Left lung (tissue), 10 donors: ENCODE data around the gene TMEM119. TPM values are rescaled to one million over a fixed set of nuclear protein-coding genes. Genes with fewer than 3 reads are reported as not detected.

ENCODE experiments used
- ATAC-seq: fragments of 200-7000 bp; cut with Tn5 transposase; one replicate; pipeline ENCODE4 v1.9.1; 2020; ENCODE audit warnings: moderate library complexity
- DNase-seq, 4 donors: peaks; one replicate each; pipeline ENCODE4 v3.0.0-alpha.2; 2013 to 2020
- H3K27ac ChIP-seq, 2 donors: fragments of 200-600 bp; sonication (generic) in 1 of 2; one replicate each; pipeline versions ENCODE4 v1.5.0 to v1.8.0; 2020 to 2021
- H3K27me3 ChIP-seq, 2 donors: fragments of 200-600 bp; sonication (generic) in 1 of 2; one replicate each; pipeline versions ENCODE4 v1.5.0 to v1.8.0; 2020 to 2021
- H3K36me3 ChIP-seq, 2 donors: fragments of 200-600 bp; sonication (generic) in 1 of 2; one replicate each; pipeline versions ENCODE4 v1.5.0 to v1.8.0; 2020 to 2021
- H3K4me1 ChIP-seq, 2 donors: fragments of 200-600 bp; one replicate each; pipeline ENCODE4 v1.8.0; 2021
- H3K4me3 ChIP-seq, 2 donors: fragments of 200-600 bp; sonication (generic) in 1 of 2; one replicate each; pipeline versions ENCODE4 v1.5.0 to v1.8.0; 2020 to 2021; ENCODE audit warnings: mild to moderate bottlenecking in 1 of 2
- H3K9me3 ChIP-seq, 2 donors: fragments of 200-600 bp; sonication (generic) in 1 of 2; one replicate each; pipeline versions ENCODE4 v1.5.0 to v1.8.0; 2020 to 2021
- intact Hi-C, 2 donors: fragments of 100-400 bp; cut with DNase I; formaldehyde crosslinking; loops; one replicate each; pipeline versions ENCODE4 v1.11.2 to v1.14.2; 2022
- polyA plus RNA-seq, 6 donors: library from polyadenylated mRNA; unstranded; fragments of 120-200 nt; gene quantifications; one replicate each; pipeline ENCODE4 v1.2.1, GENCODE V29; 2013; ENCODE audit not compliant: insufficient read length in 6 of 6
- total RNA-seq, 2 donors: library from RNA; stranded (reverse); fragmentation: NEBNext Ultra II Directional; extraction: Animal tissue kit (Norgen Biotek cat#: 25700); gene quantifications; one replicate each; pipeline ENCODE4 v1.2.1, GENCODE V29; 2021
- TF ChIP-seq, protein P1 (sequence below), 2 donors: fragments of 200-600 bp; sonication (generic) in 1 of 2; IDR thresholded peaks; one replicate each; pipeline versions ENCODE4 v1.5.0 to v1.8.0; 2021; ENCODE audit warnings: antibody characterized with exemption in 2 of 2
- donor health status: DM: no; HTN: yes; CAD: no.
- donor health status: DM: no; HTN: no; CAD: no.

The TMEM119 gene
- total and polyA plus RNA-seq, 8 donors: 34.0 to 90.9 (median 45.9) TPM

DNA sequence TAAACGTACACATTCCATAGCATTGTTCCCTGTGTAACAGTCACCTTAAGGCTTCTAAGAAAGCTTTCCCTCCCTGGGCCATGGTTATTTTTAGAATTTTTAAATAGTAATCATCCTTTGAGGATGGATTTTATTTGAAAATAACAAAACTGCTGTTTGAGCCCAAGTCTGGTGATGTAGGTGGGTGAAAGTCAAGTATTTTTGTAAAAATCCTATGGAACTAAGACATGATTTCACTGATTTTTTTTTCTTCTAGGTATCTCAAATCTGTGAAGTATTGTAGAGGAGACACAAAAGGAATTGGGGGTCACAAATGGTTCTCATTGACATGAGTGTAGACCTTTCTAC, 34.1 kb downstream of the TMEM119 start:
- Histone ChIP-seq H3K27me3 (no peaks in the 10 kb centered on the region), H3K9me3 (no peaks in the 10 kb centered on the region), H3K36me3 (peaks cover 4 to 48% of the 10 kb centered on the region in 2 donors), H3K4me1 (peaks cover 34 to 71% of the 10 kb centered on the region in 2 donors), H3K4me3 (peak overlapping the region in 1 of 2 donors; percentile 98), H3K27ac (peak overlapping the region; percentile 91 to 92)
- intact Hi-C loops: no loop called here
- TF ChIP-seq, protein P1, sequence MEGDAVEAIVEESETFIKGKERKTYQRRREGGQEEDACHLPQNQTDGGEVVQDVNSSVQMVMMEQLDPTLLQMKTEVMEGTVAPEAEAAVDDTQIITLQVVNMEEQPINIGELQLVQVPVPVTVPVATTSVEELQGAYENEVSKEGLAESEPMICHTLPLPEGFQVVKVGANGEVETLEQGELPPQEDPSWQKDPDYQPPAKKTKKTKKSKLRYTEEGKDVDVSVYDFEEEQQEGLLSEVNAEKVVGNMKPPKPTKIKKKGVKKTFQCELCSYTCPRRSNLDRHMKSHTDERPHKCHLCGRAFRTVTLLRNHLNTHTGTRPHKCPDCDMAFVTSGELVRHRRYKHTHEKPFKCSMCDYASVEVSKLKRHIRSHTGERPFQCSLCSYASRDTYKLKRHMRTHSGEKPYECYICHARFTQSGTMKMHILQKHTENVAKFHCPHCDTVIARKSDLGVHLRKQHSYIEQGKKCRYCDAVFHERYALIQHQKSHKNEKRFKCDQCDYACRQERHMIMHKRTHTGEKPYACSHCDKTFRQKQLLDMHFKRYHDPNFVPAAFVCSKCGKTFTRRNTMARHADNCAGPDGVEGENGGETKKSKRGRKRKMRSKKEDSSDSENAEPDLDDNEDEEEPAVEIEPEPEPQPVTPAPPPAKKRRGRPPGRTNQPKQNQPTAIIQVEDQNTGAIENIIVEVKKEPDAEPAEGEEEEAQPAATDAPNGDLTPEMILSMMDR (IDR thresholded peaks at IDR 0.05): no peak
- ATAC-seq (no peak), DNase-seq (no peak)

GRCh38 chr12:108563136-108563803, 34.6 kb downstream of the TMEM119 start:
- no peaks in the 10 kb centered on the region for H3K9me3 ChIP-seq
- H3K27ac ChIP-seq: peak overlapping the region; percentile 91 to 92
- TF ChIP-seq, protein P1 (IDR thresholded peaks at IDR 0.05): peak; percentile 78 to 81
- peaks cover 4 to 43% of the 10 kb centered on the region in 2 donors for H3K36me3 ChIP-seq
- DNase-seq (peak; percentile 56 to 90 (median 88)), ATAC-seq (peak; percentile 56)
- H3K4me1 ChIP-seq: peaks cover 32 to 71% of the 10 kb centered on the region in 2 donors
- no peaks in the 10 kb centered on the region for H3K27me3 ChIP-seq
- peak overlapping the region; percentile 71 to 98 for H3K4me3 ChIP-seq
- intact Hi-C loops: no loop called here

- no peaks in the 10 kb centered on the region for H3K9me3 ChIP-seq
- H3K27me3 ChIP-seq: no peaks in the 10 kb centered on the region
- peaks cover 0 to 38% of the 10 kb centered on the region in 2 donors for H3K36me3 ChIP-seq
- peak within 1 kb of the TSS; percentile 91 to 92 for H3K27ac ChIP-seq
- DNase-seq (peak; percentile 98 to 100 (median 98)), ATAC-seq (peak; percentile 84)
- TF ChIP-seq, protein P1 (IDR thresholded peaks at IDR 0.05): no peak
- H3K4me3 ChIP-seq: peak within 1 kb of the TSS; percentile 71 to 98
- intact Hi-C loops: no loop called here
- H3K4me1 ChIP-seq: peaks cover 29 to 73% of the 10 kb centered on the region in 2 donors
Observed at GRCh38 chr12:108562348-108563135, 35.3 kb downstream of the TMEM119 start, which contains the start of gene ISCU. Gene ISCU, plus strand, starts transcription at chr12:108562596. Its CDS starts 27 bp downstream, at chr12:108562623.

- intact Hi-C loops: no loop called here
- Histone ChIP-seq H3K4me1 (peaks cover 23 to 73% of the 10 kb centered on the region in 2 donors), H3K4me3 (peak overlapping the region; percentile 71 to 98), H3K27ac (peak overlapping the region; percentile 88 to 92), H3K9me3 (no peaks in the 10 kb centered on the region), H3K36me3 (peaks cover 0 to 34% of the 10 kb centered on the region in 2 donors), H3K27me3 (no peaks in the 10 kb centered on the region)
- TF ChIP-seq, protein P1 (IDR thresholded peaks at IDR 0.05): no peak
- ATAC-seq (no peak), DNase-seq (no peak)
Observed at GRCh38 chr12:108561852-108562347, 36.0 kb downstream of the TMEM119 start.
